ENCODE measurements around the gene DNAH7.
"Not testable (repeated sequence)": the region's sequence is repeated elsewhere in the genome, so short reads cannot be mapped to it uniquely, and the experiment has no call there.

DNAH7 gene

GRCh38 chr2:195716466-195716865 lies 352.2 kb downstream of the DNAH7 start:
- DNase-seq (ENCODE audit: low read depth), result no peak

GRCh38 chr2:195711478-195711877 lies 357.2 kb downstream of the DNAH7 start:
- no peak for DNase-seq (ENCODE audit: low read depth)

- DNase-seq (ENCODE audit: low read depth), result no peak
Measured at GRCh38 chr2:195709901-195710806, 358.5 kb downstream of the DNAH7 start.

- no peak for DNase-seq (ENCODE audit: low read depth)
Measured at GRCh38 chr2:195706161-195706900, 362.3 kb downstream of the DNAH7 start.

- no peak for DNase-seq (ENCODE audit: low read depth)
Measured at GRCh38 chr2:195700480-195700879, 368.2 kb downstream of the DNAH7 start.

- no peak for DNase-seq (ENCODE audit: low read depth)
Measured at GRCh38 chr2:195697681-195698220, 370.9 kb downstream of the DNAH7 start.

GRCh38 chr2:195696012-195696411 lies 372.6 kb downstream of the DNAH7 start:
- no peak for DNase-seq (ENCODE audit: low read depth)

GRCh38 chr2:195695002-195695631 lies 373.5 kb downstream of the DNAH7 start:
- DNase-seq (ENCODE audit: low read depth), result no peak

GRCh38 chr2:195694553-195694952 lies 374.1 kb downstream of the DNAH7 start:
- no peak for DNase-seq (ENCODE audit: low read depth)

- DNase-seq (ENCODE audit: low read depth), result not testable (repeated sequence)
Measured at GRCh38 chr2:195692531-195692930, 376.1 kb downstream of the DNAH7 start.

Measured in stimulated activated CD8-positive, alpha-beta memory T cell treated with anti-CD3 and anti-CD28 coated beads, Interleukin-7, amount 100 ng/mL, for 24 hours (primary cell).